Measurements from ENCODE around the gene TAF5L. TPM values are rescaled to one million over a fixed set of nuclear protein-coding genes. Genes with fewer than 3 reads are reported as not detected.

Gene TAF5L
- total and polyA plus RNA-seq, 9 donors: 7.6 to 19.8 (median 12.5) TPM

DNA sequence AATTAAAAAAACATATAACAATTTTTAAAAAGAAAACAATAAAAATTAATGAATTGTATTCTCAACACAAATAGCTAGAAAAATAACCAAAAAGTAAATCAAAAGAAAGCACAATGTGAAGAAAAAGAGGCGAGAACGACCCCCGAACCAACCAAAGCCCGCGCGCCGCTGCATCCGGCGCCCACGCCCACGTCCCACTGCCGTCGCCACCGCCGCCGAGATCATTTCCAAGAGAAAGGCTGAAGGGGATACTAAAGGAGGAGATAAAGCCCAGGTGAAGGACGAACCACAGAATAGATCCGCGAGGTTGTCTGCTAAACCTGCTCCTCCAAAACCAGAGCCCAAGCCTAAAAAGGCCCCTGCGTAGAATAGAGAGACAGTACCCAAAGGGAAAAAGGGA is 55.6 kb downstream of the TAF5L start:
- no peaks in the 10 kb centered on the region for H3K27me3 ChIP-seq
- H3K36me3 ChIP-seq: no peaks in the 10 kb centered on the region
- TF ChIP-seq EP300 (IDR thresholded peaks at IDR 0.05): no peak
- no peaks in the 10 kb centered on the region for H3K9me3 ChIP-seq
- H3K4me1 ChIP-seq (ENCODE audit: insufficient read depth): no peaks in the 10 kb centered on the region
- 47 to 61% (median 54%) methylated on average over 20 of the region's 20 CpGs for WGBS, 3 donors
- DNase-seq: no peak
- no peak overlapping the region for H3K4me3 ChIP-seq
- H3K27ac ChIP-seq: no peak overlapping the region
- intact Hi-C loops (cut with DNase I): no loop called here

GRCh38 chr1:229567109-229567868 is 58.6 kb downstream of the TAF5L start:
- intact Hi-C loops (cut with DNase I): loop anchor here in 1 of 4 donors (10.0 kb wide), 1 partner anchor 58 kb away; the partner anchor contains the start of genes TAF5L and URB2
- no peak overlapping the region for H3K27ac ChIP-seq
- WGBS, 3 donors: 67 to 72% (median 72%) methylated on average over 13 of the region's 13 CpGs
- no peaks in the 10 kb centered on the region for H3K9me3 ChIP-seq
- TF ChIP-seq POLR2A (IDR thresholded peaks at IDR 0.05): no peak
- TF ChIP-seq, protein P1, sequence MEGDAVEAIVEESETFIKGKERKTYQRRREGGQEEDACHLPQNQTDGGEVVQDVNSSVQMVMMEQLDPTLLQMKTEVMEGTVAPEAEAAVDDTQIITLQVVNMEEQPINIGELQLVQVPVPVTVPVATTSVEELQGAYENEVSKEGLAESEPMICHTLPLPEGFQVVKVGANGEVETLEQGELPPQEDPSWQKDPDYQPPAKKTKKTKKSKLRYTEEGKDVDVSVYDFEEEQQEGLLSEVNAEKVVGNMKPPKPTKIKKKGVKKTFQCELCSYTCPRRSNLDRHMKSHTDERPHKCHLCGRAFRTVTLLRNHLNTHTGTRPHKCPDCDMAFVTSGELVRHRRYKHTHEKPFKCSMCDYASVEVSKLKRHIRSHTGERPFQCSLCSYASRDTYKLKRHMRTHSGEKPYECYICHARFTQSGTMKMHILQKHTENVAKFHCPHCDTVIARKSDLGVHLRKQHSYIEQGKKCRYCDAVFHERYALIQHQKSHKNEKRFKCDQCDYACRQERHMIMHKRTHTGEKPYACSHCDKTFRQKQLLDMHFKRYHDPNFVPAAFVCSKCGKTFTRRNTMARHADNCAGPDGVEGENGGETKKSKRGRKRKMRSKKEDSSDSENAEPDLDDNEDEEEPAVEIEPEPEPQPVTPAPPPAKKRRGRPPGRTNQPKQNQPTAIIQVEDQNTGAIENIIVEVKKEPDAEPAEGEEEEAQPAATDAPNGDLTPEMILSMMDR (IDR thresholded peaks at IDR 0.05): no peak
- TF ChIP-seq EP300 (IDR thresholded peaks at IDR 0.05): no peak
- no peak overlapping the region for H3K4me3 ChIP-seq
- no peaks in the 10 kb centered on the region for H3K4me1 ChIP-seq (ENCODE audit: insufficient read depth)
- H3K36me3 ChIP-seq: no peaks in the 10 kb centered on the region
- no peaks in the 10 kb centered on the region for H3K27me3 ChIP-seq
- no peak for DNase-seq

GRCh38 chr1:229563701-229564100 is 62.2 kb downstream of the TAF5L start:
- TF ChIP-seq, protein P1 (IDR thresholded peaks at IDR 0.05): no peak
- TF ChIP-seq EP300 (IDR thresholded peaks at IDR 0.05): no peak
- no peak for TF ChIP-seq POLR2A (IDR thresholded peaks at IDR 0.05)
- H3K4me3 ChIP-seq: no peak overlapping the region
- intact Hi-C loops (cut with DNase I): loop anchor here in 1 of 4 donors (10.0 kb wide), 1 partner anchor 61 kb away; the partner anchor contains the start of genes TAF5L and URB2
- H3K4me1 ChIP-seq (ENCODE audit: insufficient read depth): peaks cover 4% of the 10 kb centered on the region
- H3K27ac ChIP-seq: no peak overlapping the region
- no peak for DNase-seq
- no peaks in the 10 kb centered on the region for H3K27me3 ChIP-seq
- WGBS, 3 donors: 35 to 50% (median 45%) methylated on average over 5 of the region's 5 CpGs
- H3K9me3 ChIP-seq: no peaks in the 10 kb centered on the region
- no peaks in the 10 kb centered on the region for H3K36me3 ChIP-seq

- no peak overlapping the region for H3K27ac ChIP-seq
- H3K4me3 ChIP-seq: no peak overlapping the region
- H3K9me3 ChIP-seq: no peaks in the 10 kb centered on the region
- H3K36me3 ChIP-seq: no peaks in the 10 kb centered on the region
- H3K27me3 ChIP-seq: no peaks in the 10 kb centered on the region
- DNase-seq: no peak
- WGBS, 3 donors: 34 to 46% (median 40%) methylated on average over 7 of the region's 7 CpGs
- TF ChIP-seq EP300 (IDR thresholded peaks at IDR 0.05) (no peak), POLR2A (IDR thresholded peaks at IDR 0.05) (no peak)
- TF ChIP-seq, protein P1 (IDR thresholded peaks at IDR 0.05): no peak
- intact Hi-C loops (cut with DNase I): loop anchor here in 1 of 4 donors (10.0 kb wide), 1 partner anchor 62 kb away; the partner anchor contains the start of genes TAF5L and URB2
- peaks cover 4% of the 10 kb centered on the region for H3K4me1 ChIP-seq (ENCODE audit: insufficient read depth)
Measured at GRCh38 chr1:229563241-229563640, 62.7 kb downstream of the TAF5L start.

DNA sequence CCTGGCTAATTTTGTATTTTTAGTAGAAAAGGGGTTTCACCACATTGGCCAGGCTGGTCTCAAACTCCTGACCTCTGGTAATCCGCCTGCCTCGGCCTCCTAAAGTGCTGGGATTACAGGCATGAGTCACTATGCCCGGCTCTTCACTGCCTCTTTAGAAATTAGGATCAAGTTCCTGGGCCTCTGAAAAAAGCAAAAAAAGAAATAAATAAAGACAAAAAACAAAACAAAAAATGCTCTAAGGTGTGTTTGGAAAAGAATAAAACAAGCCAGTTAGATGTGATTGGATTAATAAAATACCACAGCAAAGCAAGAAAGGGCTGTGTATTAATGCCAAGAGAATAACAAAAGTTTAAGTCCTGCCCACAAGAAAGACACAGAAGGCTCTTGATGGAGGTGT is 63.2 kb downstream of the TAF5L start:
- WGBS, 3 donors: 78 to 83% (median 79%) methylated on average over 3 of the region's 3 CpGs
- intact Hi-C loops (cut with DNase I): loop anchor here in 1 of 4 donors (10.0 kb wide), 1 partner anchor 62 kb away; the partner anchor contains the start of genes TAF5L and URB2
- Histone ChIP-seq H3K9me3 (no peaks in the 10 kb centered on the region), H3K4me1 (ENCODE audit: insufficient read depth) (peaks cover 4% of the 10 kb centered on the region), H3K36me3 (no peaks in the 10 kb centered on the region), H3K27ac (no peak overlapping the region), H3K4me3 (no peak overlapping the region), H3K27me3 (no peaks in the 10 kb centered on the region)
- no peak for DNase-seq
- TF ChIP-seq POLR2A (IDR thresholded peaks at IDR 0.05) (no peak), EP300 (IDR thresholded peaks at IDR 0.05) (no peak)
- TF ChIP-seq, protein P1 (IDR thresholded peaks at IDR 0.05): no peak
